CD4-positive, alpha-beta memory T cell (primary cell): ENCODE results near the gene FSTL4. TPM values are rescaled to one million over a fixed set of nuclear protein-coding genes. Genes with fewer than 3 reads are reported as not detected.

Experiments
- CTCF ChIA-PET: fragments of 350-600 bp; sonication (Branson Sonifier 250); formaldehyde crosslinking; loops from one replicate; lab custom pipeline; 2021; ENCODE audit warnings: inconsistent platforms; ENCODE audit not compliant: partially characterized antibody; lab: Charles Lee
- POLR2A ChIA-PET: fragments of 350-600 bp; sonication (Branson Sonifier 250); formaldehyde crosslinking; loops from one replicate; lab custom pipeline; 2021; ENCODE audit not compliant: partially characterized antibody; lab: Charles Lee
- DNase-seq, 5 donors: peaks; one replicate each; pipeline versions ENCODE4 v3.0.0 to v3.0.0-alpha.2; 2020 to 2022; ENCODE audit warnings: mixed read lengths in 1 of 5
- H3K27ac ChIP-seq: one replicate; pipeline ENCODE4 v1.7.0; 2013; ENCODE audit warnings: low read depth, low read length
- H3K27me3 ChIP-seq: 2 replicates; pipeline ENCODE4 v1.7.0; 2013; ENCODE audit warnings: mild to moderate bottlenecking, low read length, moderate library complexity; ENCODE audit not compliant: insufficient read depth
- H3K36me3 ChIP-seq: 2 replicates; pipeline ENCODE4 v1.7.0; 2013; ENCODE audit warnings: mild to moderate bottlenecking, low read length, moderate library complexity; ENCODE audit not compliant: insufficient read depth
- H3K4me1 ChIP-seq: 2 replicates; pipeline ENCODE4 v1.7.0; 2013; ENCODE audit warnings: mild to moderate bottlenecking, low read length, moderate library complexity; ENCODE audit not compliant: insufficient read depth
- H3K4me3 ChIP-seq, 2 donors: one replicate each; pipeline ENCODE4 v1.7.0; 2013; ENCODE audit warnings: low read length in 2 of 2, mild to moderate bottlenecking in 1 of 2
- H3K9me3 ChIP-seq, 2 donors: one replicate each; pipeline ENCODE4 v1.7.0; 2013; ENCODE audit warnings: low read length in 2 of 2, control low read depth in 1 of 2; ENCODE audit not compliant: control insufficient read depth in 1 of 2
- H3K27ac Mint-ChIP-seq, 7 donors: one replicate each; pipeline ENCODE4 v1.8.0; 2020 to 2021; ENCODE audit warnings: mixed read lengths in 7 of 7, mild to moderate bottlenecking in 6 of 7, inconsistent platforms in 3 of 7, moderate library complexity in 3 of 7
- H3K27me3 Mint-ChIP-seq, 2 donors: one replicate each; pipeline ENCODE4 v1.8.0; 2020 to 2021; ENCODE audit warnings: mixed read lengths in 2 of 2
- H3K36me3 Mint-ChIP-seq, 2 donors: one replicate each; pipeline ENCODE4 v1.8.0; 2020 to 2021; ENCODE audit warnings: mixed read lengths in 2 of 2, inconsistent platforms in 1 of 2, mild to moderate bottlenecking in 1 of 2
- H3K4me1 Mint-ChIP-seq, 4 donors: one replicate each; pipeline ENCODE4 v1.8.0; 2020 to 2021; ENCODE audit warnings: mixed read lengths in 4 of 4, mild to moderate bottlenecking in 1 of 4
- H3K4me3 Mint-ChIP-seq, 8 donors: one replicate each; pipeline ENCODE4 v1.8.0; 2020 to 2021; ENCODE audit warnings: mixed read lengths in 8 of 8, mild to moderate bottlenecking in 7 of 8, moderate library complexity in 6 of 8, inconsistent platforms in 3 of 8
- H3K9me3 Mint-ChIP-seq, 8 donors: one replicate each; pipeline ENCODE4 v1.8.0; 2020 to 2021; ENCODE audit warnings: mixed read lengths in 8 of 8, mild to moderate bottlenecking in 5 of 8, inconsistent platforms in 3 of 8, moderate library complexity in 1 of 8
- intact Hi-C: fragments of 100-400 bp; cut with micrococcal nuclease; formaldehyde crosslinking; loops from one replicate; pipeline ENCODE4 v1.15.1; 2023
- polyA plus RNA-seq, 2 donors: library from polyadenylated mRNA; unstranded; fragments of 300-500 nt; fragmentation: Illumina TruSeq; gene quantifications; one replicate each; pipeline ENCODE4 v1.2.3, GENCODE V29; 2021
- total RNA-seq, 2 experiments: library from RNA; stranded (reverse); gene quantifications; one replicate each; pipeline ENCODE4 v1.2.3, GENCODE V29; 2021

FSTL4 gene
- total and polyA plus RNA-seq, 4 experiments from 2014 or later: not detected

DNA sequence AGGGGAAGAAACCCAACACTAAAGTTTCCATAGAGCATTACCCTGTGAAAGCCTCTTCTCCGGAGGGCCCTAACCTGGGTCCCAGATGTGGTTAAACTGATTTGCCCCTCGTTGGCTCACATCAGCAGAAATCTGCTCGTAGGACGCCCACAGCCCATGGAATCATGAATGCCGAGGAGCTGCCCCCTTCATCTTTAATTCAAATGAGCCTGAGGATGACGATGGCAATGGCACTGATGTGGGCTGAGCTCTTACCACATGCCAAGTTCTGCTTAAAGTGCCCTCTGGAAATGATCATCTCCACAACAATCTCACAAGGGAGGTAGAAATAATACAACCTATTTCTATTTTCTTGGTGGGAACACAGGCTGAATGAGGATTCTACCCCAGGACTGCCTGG lies 183.3 kb downstream of the FSTL4 start:
- Histone ChIP-seq H3K36me3 (no peaks in the 10 kb centered on the region), H3K27ac (no peak overlapping the region), H3K4me1 (peaks cover under 1% of the 10 kb centered on the region), H3K9me3 (no peaks in the 10 kb centered on the region), H3K4me3 (no peak overlapping the region), H3K27me3 (no peaks in the 10 kb centered on the region)
- intact Hi-C loops: no loop called here
- Mint-ChIP-seq H3K4me1 (peaks cover 0 to 1% (median under 1%) of the 10 kb centered on the region in 4 donors), H3K36me3 (no peaks in the 10 kb centered on the region), H3K9me3 (no peaks in the 10 kb centered on the region), H3K4me3 (no peak overlapping the region), H3K27ac (no peak overlapping the region), H3K27me3 (peaks cover 5 to 6% of the 10 kb centered on the region in 2 donors)
- ChIA-PET POLR2A (no interaction called here), CTCF (interaction anchor here (1.5 kb wide), 1 partner anchor 440 kb away, joined by 6 read pairs; no protein-coding TSS in a partner anchor)
- DNase-seq: no peak

DNA sequence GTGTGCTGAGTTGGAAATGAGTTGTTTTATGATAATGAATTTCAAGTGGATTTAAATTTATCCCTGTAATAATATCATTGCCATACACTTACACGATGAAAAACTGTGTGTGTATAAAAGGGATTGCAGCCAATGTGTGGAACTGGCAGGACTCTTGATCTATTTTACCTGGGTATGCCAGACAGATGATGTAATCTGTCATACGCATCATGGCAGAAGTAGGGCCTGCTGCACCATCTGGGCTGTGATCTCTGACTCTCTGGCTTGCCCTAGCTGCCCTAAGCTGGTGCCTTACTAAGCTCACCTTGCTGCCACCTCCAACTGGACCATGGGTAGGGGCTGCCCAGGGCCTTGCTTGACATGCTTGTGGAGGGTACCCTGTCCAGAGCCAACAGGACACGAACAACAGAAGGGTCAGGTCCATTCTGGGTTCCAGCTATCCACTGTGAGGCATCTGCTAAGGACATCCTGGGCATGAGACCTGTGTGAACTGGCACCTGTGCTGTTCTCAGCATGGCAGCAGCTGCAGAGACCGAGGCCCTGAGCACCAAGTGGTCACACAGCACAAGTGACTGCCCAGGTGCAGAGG lies 184.2 kb downstream of the FSTL4 start:
- Mint-ChIP-seq H3K27me3 (peaks cover 7% of the 10 kb centered on the region in 2 donors), H3K4me3 (no peak overlapping the region), H3K4me1 (peaks cover 5 to 9% (median 7%) of the 10 kb centered on the region in 4 donors), H3K36me3 (no peaks in the 10 kb centered on the region), H3K9me3 (no peaks in the 10 kb centered on the region), H3K27ac (no peak overlapping the region)
- Histone ChIP-seq H3K4me3 (no peak overlapping the region), H3K36me3 (no peaks in the 10 kb centered on the region), H3K4me1 (peaks cover 8% of the 10 kb centered on the region), H3K27ac (no peak overlapping the region), H3K9me3 (no peaks in the 10 kb centered on the region), H3K27me3 (no peaks in the 10 kb centered on the region)
- ChIA-PET POLR2A (no interaction called here), CTCF (interaction anchor here (1.5 kb wide), 1 partner anchor 442 kb away, joined by 4 read pairs; no protein-coding TSS in a partner anchor)
- intact Hi-C loops: no loop called here
- no peak for DNase-seq

DNA sequence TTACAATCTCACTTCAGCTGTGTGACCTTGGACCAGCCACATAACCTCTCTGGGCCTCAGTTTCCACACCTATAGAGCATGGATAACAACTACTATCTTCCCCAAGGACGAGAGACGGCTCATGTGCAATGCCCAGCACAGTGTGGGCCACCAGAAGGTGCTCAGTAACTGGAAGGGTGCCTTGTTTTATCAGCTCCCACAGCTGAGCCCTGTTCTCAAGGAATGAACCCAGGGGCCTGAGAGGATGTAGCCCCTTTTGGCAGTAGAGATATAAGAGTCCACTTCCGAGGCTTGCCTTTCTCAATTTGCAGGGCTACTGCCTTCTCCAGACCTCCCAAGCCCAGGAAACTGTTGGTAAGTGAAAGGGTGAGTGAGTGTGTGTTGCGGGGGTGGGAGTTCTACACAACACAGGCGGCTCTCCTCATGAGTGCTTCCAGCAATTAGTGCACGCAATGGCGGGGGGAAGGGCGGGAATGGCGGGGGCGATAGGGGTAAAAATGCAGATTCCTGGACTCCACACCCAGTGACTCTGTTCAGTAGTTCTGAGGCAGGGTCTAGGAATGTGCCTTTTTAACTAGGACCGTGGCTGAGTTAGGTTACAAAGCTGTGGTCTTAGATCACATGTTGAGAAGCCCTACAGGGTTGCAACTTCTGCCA lies 185.1 kb downstream of the FSTL4 start:
- Histone ChIP-seq H3K9me3 (no peaks in the 10 kb centered on the region), H3K27ac (no peak overlapping the region), H3K4me3 (no peak overlapping the region), H3K36me3 (no peaks in the 10 kb centered on the region), H3K27me3 (no peaks in the 10 kb centered on the region), H3K4me1 (peaks cover 8% of the 10 kb centered on the region)
- H3K27me3 Mint-ChIP-seq: peaks cover 7 to 10% of the 10 kb centered on the region in 2 donors
- no peaks in the 10 kb centered on the region for H3K9me3 Mint-ChIP-seq
- ChIA-PET POLR2A (no interaction called here), CTCF (interaction anchor here (1.1 to 1.5 kb wide), 2 partner anchors 33 to 443 kb away, joined by 3 to 4 read pairs; no protein-coding TSS in a partner anchor)
- H3K4me3 Mint-ChIP-seq: no peak overlapping the region
- H3K27ac Mint-ChIP-seq: no peak overlapping the region
- no peak for DNase-seq
- intact Hi-C loops: no loop called here
- H3K4me1 Mint-ChIP-seq: peaks cover 5 to 9% (median 7%) of the 10 kb centered on the region in 4 donors
- no peaks in the 10 kb centered on the region for H3K36me3 Mint-ChIP-seq

DNA sequence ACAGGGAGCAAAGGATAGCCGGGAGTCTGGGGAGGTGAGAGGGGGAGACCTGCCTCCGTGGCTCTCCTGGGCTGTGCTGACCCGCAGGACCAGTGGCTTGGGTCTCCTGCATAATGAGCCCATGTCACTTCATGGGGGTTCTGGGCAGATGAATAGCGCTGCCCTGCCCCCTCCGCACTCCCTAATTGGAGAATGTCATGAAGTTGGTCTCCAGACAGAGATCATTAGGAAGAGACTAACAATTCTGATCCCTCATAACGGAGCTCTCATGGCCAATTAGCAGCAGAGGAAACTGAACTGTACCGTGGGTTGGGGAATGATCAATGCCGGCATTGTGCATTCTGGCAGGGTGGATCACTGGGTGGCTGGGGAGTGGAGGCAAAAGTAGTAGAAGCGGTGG lies 186.1 kb downstream of the FSTL4 start:
- H3K27ac Mint-ChIP-seq: no peak overlapping the region
- no peak for DNase-seq
- H3K36me3 Mint-ChIP-seq: no peaks in the 10 kb centered on the region
- CTCF ChIA-PET: interaction anchor here (3.8 kb wide), 1 partner anchor 444 kb away, joined by 43 read pairs; no protein-coding TSS in a partner anchor
- Histone ChIP-seq H3K36me3 (no peaks in the 10 kb centered on the region), H3K27me3 (no peaks in the 10 kb centered on the region), H3K4me1 (peaks cover 8% of the 10 kb centered on the region), H3K4me3 (no peak overlapping the region), H3K27ac (no peak overlapping the region), H3K9me3 (no peaks in the 10 kb centered on the region)
- no peak overlapping the region for H3K4me3 Mint-ChIP-seq
- peaks cover 7 to 10% of the 10 kb centered on the region in 2 donors for H3K27me3 Mint-ChIP-seq
- no peaks in the 10 kb centered on the region for H3K9me3 Mint-ChIP-seq
- POLR2A ChIA-PET: no interaction called here
- intact Hi-C loops: no loop called here
- H3K4me1 Mint-ChIP-seq: peaks cover 6 to 9% (median 7%) of the 10 kb centered on the region in 4 donors

DNA sequence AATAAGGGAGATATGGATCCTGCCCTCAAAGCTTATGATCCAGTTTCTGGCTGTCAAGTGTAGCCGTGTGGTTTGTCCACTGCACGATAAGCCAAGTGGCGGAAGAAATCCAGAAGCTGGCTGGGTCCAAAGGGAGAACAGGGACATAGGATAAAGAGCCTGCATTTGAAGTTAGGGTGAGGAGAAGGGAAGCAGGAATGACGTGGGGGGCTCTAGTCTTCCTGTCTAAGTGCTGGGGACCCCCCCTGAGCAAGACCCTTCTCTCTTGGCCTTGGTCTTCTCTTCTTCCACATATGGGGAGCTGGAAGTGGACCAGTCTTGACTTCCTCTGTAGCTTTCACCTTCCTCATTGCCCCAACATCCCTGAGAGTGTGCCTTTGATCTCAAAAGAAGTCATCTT lies 186.6 kb downstream of the FSTL4 start:
- no peaks in the 10 kb centered on the region for H3K9me3 ChIP-seq
- H3K27ac Mint-ChIP-seq: no peak overlapping the region
- no peak overlapping the region for H3K27ac ChIP-seq
- H3K4me1 ChIP-seq: peaks cover 8% of the 10 kb centered on the region
- no peaks in the 10 kb centered on the region for H3K36me3 Mint-ChIP-seq
- no peak overlapping the region for H3K4me3 ChIP-seq
- no peak for DNase-seq
- intact Hi-C loops: no loop called here
- peaks cover 7 to 10% of the 10 kb centered on the region in 2 donors for H3K27me3 Mint-ChIP-seq
- ChIA-PET POLR2A (no interaction called here), CTCF (interaction anchor here (0.9 to 3.8 kb wide), 7 partner anchors 8 to 444 kb away, joined by 3 to 43 read pairs (median 5); no protein-coding TSS in a partner anchor)
- H3K9me3 Mint-ChIP-seq: no peaks in the 10 kb centered on the region
- no peaks in the 10 kb centered on the region for H3K36me3 ChIP-seq
- H3K4me3 Mint-ChIP-seq: no peak overlapping the region
- H3K4me1 Mint-ChIP-seq: peaks cover 6 to 9% (median 7%) of the 10 kb centered on the region in 4 donors
- H3K27me3 ChIP-seq: no peaks in the 10 kb centered on the region

DNA sequence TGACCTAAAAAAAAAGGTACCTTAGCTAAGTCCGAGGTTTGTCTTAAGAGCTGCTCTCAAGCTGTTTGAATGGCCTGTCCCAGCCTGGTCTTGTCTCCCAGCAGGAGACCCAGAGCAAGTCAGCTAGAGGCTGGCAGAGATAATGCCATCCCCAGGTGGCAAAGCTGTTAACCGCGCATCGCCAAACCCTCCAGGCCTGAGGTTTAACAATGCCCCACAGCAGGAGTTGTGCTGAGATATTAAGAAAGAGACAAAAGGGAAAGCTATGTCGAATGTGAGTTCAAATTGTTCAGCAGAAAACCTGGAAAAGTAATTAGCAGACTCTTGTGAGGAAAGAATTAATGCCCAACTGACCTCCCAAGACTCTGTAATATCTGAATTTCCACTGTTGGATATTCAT lies 187.1 kb downstream of the FSTL4 start:
- intact Hi-C loops: no loop called here
- Histone ChIP-seq H3K9me3 (no peaks in the 10 kb centered on the region), H3K4me1 (peaks cover 8% of the 10 kb centered on the region), H3K36me3 (no peaks in the 10 kb centered on the region), H3K4me3 (no peak overlapping the region), H3K27me3 (no peaks in the 10 kb centered on the region), H3K27ac (no peak overlapping the region)
- H3K27ac Mint-ChIP-seq: no peak overlapping the region
- H3K27me3 Mint-ChIP-seq: peaks cover 7 to 10% of the 10 kb centered on the region in 2 donors
- no peaks in the 10 kb centered on the region for H3K36me3 Mint-ChIP-seq
- no peak for DNase-seq
- ChIA-PET CTCF (interaction anchor here (0.5 to 3.8 kb wide), 14 partner anchors 8 to 554 kb away, joined by 3 to 43 read pairs (median 4); no protein-coding TSS in a partner anchor), POLR2A (no interaction called here)
- H3K9me3 Mint-ChIP-seq: no peaks in the 10 kb centered on the region
- H3K4me1 Mint-ChIP-seq: peaks cover 6 to 9% (median 7%) of the 10 kb centered on the region in 4 donors
- no peak overlapping the region for H3K4me3 Mint-ChIP-seq

DNA sequence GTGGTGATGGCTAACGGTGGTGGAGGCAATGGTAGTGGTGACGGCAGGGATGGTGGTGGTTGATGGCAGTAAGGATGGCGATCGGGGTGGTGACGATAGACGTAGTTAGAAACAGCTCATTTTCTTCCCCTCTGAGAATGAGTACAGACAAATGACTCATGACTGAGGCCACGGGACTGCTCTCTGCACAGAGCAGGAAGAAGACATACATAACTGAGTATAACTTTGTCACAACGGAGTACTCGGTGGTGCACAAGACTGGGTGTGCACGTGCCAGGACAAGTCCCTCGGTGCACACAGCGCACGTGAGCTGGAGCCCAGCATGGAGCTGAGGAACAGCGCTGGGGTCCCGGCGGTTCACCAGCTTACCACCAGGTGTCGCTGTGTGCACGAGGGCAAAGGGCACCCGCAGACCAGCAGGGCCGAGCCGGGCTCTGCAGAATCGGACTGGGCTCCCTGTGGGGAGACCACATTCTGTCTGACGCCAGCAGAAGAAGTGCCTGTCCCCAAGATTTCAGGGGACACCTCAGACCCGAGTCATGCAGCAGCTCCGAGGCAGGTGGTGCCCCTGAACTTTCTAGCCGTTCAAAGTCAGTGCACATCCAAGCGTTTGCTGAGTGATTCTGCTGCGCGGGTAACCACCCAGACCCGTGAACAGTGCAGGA lies 188.6 kb downstream of the FSTL4 start:
- peak; percentile 47 to 57 (median 53) for DNase-seq
- peak overlapping the region in 1 of 8 donors; percentile 29 for H3K4me3 Mint-ChIP-seq
- H3K9me3 Mint-ChIP-seq: no peaks in the 10 kb centered on the region
- no peaks in the 10 kb centered on the region for H3K36me3 Mint-ChIP-seq
- CTCF ChIA-PET: interaction anchor here (0.6 to 3.8 kb wide), 43 partner anchors 8 to 868 kb away, joined by 3 to 43 read pairs (median 4); no protein-coding TSS in a partner anchor
- no peak overlapping the region for H3K27ac Mint-ChIP-seq
- intact Hi-C loops: loop anchor here (1.0 to 2.0 kb wide), 2 partner anchors 312 to 521 kb away; no protein-coding TSS in a partner anchor
- H3K27me3 Mint-ChIP-seq: peaks cover 7 to 10% of the 10 kb centered on the region in 2 donors
- POLR2A ChIA-PET: no interaction called here
- H3K27ac ChIP-seq: no peak overlapping the region
- H3K27me3 ChIP-seq: no peaks in the 10 kb centered on the region
- peaks cover 6 to 9% (median 7%) of the 10 kb centered on the region in 4 donors for H3K4me1 Mint-ChIP-seq
- peaks cover 8% of the 10 kb centered on the region for H3K4me1 ChIP-seq
- no peaks in the 10 kb centered on the region for H3K36me3 ChIP-seq
- H3K4me3 ChIP-seq: no peak overlapping the region
- H3K9me3 ChIP-seq: no peaks in the 10 kb centered on the region
